Measurements from ENCODE around the gene PAQR9. TPM values are rescaled to one million over a fixed set of nuclear protein-coding genes. Genes with fewer than 3 reads are reported as not detected.

Gene PAQR9
- total and polyA plus RNA-seq, 2 of the 13 experiments (the other 11 are each of a cell fraction or from before 2014, with no cell fraction given) = 3.7 to 10.3 TPM

DNA sequence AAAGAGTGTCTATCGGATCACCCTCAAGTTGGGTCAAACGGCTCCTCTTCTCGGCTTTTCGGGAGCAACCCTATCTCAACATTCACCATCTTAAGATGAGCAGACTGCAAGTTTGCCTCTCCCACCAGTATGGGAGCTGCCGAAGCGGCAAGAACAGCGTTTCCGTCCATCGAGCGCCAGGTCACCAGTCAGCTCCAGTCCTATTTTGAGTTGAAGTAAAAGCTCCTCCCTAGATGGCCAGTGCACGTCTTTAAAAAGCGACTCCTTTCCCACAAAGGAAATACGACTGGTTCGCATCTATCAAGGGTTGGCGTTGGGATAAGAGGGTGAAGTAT lies 37.5 kb upstream of the PAQR9 start (continued):
- TF ChIP-seq, protein P1, sequence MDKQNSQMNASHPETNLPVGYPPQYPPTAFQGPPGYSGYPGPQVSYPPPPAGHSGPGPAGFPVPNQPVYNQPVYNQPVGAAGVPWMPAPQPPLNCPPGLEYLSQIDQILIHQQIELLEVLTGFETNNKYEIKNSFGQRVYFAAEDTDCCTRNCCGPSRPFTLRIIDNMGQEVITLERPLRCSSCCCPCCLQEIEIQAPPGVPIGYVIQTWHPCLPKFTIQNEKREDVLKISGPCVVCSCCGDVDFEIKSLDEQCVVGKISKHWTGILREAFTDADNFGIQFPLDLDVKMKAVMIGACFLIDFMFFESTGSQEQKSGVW (CRISPR knock-in tag; IDR thresholded peaks at IDR 0.05; ENCODE audit: borderline replicate concordance) = no peak
- TF ChIP-seq BORCS8-MEF2B (CRISPR knock-in tag; IDR thresholded peaks at IDR 0.05) = no peak
- TF ChIP-seq TBL1XR1 (IDR thresholded peaks at IDR 0.05; ENCODE audit: borderline replicate concordance, low read length, partially characterized antibody) = no peak
- no peak for TF ChIP-seq ZNF776 (CRISPR knock-in tag; IDR thresholded peaks at IDR 0.05)
- TF ChIP-seq SP140L (CRISPR knock-in tag; IDR thresholded peaks at IDR 0.05; ENCODE audit: borderline replicate concordance) = no peak
- TF ChIP-seq, protein P2, sequence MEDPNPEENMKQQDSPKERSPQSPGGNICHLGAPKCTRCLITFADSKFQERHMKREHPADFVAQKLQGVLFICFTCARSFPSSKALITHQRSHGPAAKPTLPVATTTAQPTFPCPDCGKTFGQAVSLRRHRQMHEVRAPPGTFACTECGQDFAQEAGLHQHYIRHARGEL (CRISPR knock-in tag; IDR thresholded peaks at IDR 0.05) = no peak
- no peak for TF ChIP-seq FOXJ3 (CRISPR knock-in tag; IDR thresholded peaks at IDR 0.05; ENCODE audit: borderline replicate concordance)
- peak; percentile 6; the same call in 1 of the 2 replicates for TF ChIP-seq PAX8 (CRISPR knock-in tag; IDR thresholded peaks at IDR 0.05; ENCODE audit: borderline replicate concordance)
- TF ChIP-seq ZNF460 (CRISPR knock-in tag; IDR thresholded peaks at IDR 0.05; ENCODE audit: borderline replicate concordance) = no peak
- no peak for TF ChIP-seq GZF1 (CRISPR knock-in tag; IDR thresholded peaks at IDR 0.05)
- TF ChIP-seq CHD4 (IDR thresholded peaks at IDR 0.05; ENCODE audit: borderline replicate concordance, low read length) = no peak
- no peak for TF ChIP-seq ZIK1 (CRISPR knock-in tag; IDR thresholded peaks at IDR 0.05; ENCODE audit: borderline replicate concordance, low read depth)
- TF ChIP-seq ZNF775 (CRISPR knock-in tag; IDR thresholded peaks at IDR 0.05; ENCODE audit: borderline replicate concordance) = no peak; the same call in 1 of the 2 replicates
- TF ChIP-seq KDM1A (CRISPR knock-in tag; IDR thresholded peaks at IDR 0.05) = no peak
- 0 out of 2 replicates have a peak, but pooled peaks have one; percentile 12 for TF ChIP-seq ZNF121 (CRISPR knock-in tag; IDR thresholded peaks at IDR 0.05)
- no peak for TF ChIP-seq ZNF143 (CRISPR knock-in tag; IDR thresholded peaks at IDR 0.05)
- no peak for TF ChIP-seq ZBTB1 (CRISPR knock-in tag; IDR thresholded peaks at IDR 0.05; ENCODE audit: borderline replicate concordance)
- TF ChIP-seq SMAD1 (CRISPR knock-in tag; IDR thresholded peaks at IDR 0.05; ENCODE audit: borderline replicate concordance, low read depth) = no peak
- TF ChIP-seq SKI (IDR thresholded peaks at IDR 0.05; ENCODE audit: partially characterized antibody) = no peak
- TF ChIP-seq NR2C2 (CRISPR knock-in tag; IDR thresholded peaks at IDR 0.05; ENCODE audit: borderline replicate concordance) = no peak
- TF ChIP-seq SMAD3 (CRISPR knock-in tag; IDR thresholded peaks at IDR 0.05) = no peak
- no peak for TF ChIP-seq HMG20A (CRISPR knock-in tag; IDR thresholded peaks at IDR 0.05; ENCODE audit: borderline replicate concordance)
- TF ChIP-seq ELF1 (CRISPR knock-in tag; IDR thresholded peaks at IDR 0.05) = no peak
- TF ChIP-seq ZBTB21 (CRISPR knock-in tag; IDR thresholded peaks at IDR 0.05) = no peak
- TF ChIP-seq, protein P3, sequence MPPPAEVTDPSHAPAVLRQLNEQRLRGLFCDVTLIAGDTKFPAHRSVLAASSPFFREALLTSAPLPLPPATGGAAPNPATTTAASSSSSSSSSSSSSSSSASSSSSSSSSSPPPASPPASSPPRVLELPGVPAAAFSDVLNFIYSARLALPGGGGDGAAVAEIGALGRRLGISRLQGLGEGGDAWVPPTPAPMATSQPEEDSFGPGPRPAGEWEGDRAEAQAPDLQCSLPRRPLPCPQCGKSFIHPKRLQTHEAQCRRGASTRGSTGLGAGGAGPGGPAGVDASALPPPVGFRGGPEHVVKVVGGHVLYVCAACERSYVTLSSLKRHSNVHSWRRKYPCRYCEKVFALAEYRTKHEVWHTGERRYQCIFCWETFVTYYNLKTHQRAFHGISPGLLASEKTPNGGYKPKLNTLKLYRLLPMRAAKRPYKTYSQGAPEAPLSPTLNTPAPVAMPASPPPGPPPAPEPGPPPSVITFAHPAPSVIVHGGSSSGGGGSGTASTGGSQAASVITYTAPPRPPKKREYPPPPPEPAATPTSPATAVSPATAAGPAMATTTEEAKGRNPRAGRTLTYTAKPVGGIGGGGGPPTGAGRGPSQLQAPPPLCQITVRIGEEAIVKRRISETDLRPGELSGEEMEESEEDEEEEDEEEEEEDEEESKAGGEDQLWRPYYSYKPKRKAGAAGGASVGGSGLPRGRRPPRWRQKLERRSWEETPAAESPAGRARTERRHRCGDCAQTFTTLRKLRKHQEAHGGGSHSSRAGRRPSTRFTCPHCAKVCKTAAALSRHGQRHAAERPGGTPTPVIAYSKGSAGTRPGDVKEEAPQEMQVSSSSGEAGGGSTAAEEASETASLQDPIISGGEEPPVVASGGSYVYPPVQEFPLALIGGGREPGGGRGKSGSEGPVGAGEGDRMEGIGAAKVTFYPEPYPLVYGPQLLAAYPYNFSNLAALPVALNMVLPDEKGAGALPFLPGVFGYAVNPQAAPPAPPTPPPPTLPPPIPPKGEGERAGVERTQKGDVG (CRISPR knock-in tag; IDR thresholded peaks at IDR 0.05; ENCODE audit: borderline replicate concordance) = no peak
- TF ChIP-seq CSRNP1 (CRISPR knock-in tag; IDR thresholded peaks at IDR 0.05) = no peak
- TF ChIP-seq ZNF337 (CRISPR knock-in tag; IDR thresholded peaks at IDR 0.05; ENCODE audit: borderline replicate concordance, low read depth) = no peak
